GM12873 (cell line): Measurements from ENCODE around the gene MAP2K5.

ENCODE experiments used
- TF ChIP-seq, protein P1 (sequence below): IDR thresholded peaks from 2 replicates; pipeline ENCODE4 v1.5.1; 2012; ENCODE audit warnings: low read depth, mild to moderate bottlenecking, moderate library complexity, low read length, control low read depth; ENCODE audit not compliant: insufficient read depth; ENCODE audit errors: missing control alignments

The MAP2K5 gene

DNA sequence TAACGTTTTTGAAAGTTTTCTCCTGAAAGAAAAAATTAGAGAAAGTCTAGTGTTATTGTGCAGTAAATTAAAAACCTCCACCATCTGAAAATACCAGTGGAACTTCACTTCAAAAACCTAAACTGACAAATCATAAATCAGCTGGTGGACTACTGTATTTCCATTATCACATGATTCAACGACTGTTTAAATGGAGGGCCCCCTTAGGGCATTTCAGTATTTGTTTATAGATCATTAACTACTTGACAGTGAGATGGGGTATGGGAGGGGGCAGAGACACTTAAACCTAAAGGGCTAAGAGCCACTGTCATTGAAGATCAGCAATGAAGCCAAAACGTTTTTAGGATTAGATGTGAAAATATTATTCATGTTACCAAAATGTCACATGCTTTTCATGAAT, 30.4 kb upstream of the MAP2K5 start:
- TF ChIP-seq, protein P1, sequence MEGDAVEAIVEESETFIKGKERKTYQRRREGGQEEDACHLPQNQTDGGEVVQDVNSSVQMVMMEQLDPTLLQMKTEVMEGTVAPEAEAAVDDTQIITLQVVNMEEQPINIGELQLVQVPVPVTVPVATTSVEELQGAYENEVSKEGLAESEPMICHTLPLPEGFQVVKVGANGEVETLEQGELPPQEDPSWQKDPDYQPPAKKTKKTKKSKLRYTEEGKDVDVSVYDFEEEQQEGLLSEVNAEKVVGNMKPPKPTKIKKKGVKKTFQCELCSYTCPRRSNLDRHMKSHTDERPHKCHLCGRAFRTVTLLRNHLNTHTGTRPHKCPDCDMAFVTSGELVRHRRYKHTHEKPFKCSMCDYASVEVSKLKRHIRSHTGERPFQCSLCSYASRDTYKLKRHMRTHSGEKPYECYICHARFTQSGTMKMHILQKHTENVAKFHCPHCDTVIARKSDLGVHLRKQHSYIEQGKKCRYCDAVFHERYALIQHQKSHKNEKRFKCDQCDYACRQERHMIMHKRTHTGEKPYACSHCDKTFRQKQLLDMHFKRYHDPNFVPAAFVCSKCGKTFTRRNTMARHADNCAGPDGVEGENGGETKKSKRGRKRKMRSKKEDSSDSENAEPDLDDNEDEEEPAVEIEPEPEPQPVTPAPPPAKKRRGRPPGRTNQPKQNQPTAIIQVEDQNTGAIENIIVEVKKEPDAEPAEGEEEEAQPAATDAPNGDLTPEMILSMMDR, result no peak

DNA sequence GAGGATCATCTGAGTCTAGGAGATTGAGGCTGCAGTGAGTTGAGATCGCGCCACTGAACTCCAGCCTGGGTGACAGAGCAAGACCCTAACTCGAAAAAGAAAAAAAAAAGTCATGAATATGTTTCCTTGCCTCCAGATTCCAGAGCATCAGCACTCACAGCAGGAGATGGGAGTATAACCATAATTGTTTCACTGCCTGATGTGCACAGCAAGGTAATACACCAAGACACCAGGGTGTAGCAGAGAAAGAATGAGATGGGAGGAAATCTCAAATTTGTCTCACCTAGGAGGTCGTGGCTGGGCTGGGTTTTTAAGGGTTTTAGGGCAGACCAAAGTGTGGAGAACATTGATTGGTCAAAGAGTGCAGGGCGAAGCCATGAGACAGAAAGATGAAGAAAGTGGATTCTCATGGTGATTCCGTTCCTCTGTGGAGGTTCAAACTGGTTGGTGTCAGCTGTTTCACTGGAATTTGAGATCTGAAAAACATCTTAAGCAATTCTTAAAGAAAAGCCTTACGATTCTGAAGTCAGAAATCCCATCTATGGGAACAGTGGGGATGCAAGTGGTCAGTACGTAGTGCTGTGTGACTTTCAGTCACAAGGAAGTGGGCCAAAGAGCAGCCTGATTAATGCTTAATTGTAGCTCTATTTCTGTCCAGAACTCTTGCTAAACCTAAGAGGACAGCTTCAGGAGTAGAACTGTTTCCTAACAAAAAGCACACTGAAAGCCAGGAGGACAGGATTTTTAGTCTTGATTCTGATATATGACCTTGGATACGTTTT, 29.4 kb upstream of the MAP2K5 start:
- TF ChIP-seq, protein P1, result no peak

DNA sequence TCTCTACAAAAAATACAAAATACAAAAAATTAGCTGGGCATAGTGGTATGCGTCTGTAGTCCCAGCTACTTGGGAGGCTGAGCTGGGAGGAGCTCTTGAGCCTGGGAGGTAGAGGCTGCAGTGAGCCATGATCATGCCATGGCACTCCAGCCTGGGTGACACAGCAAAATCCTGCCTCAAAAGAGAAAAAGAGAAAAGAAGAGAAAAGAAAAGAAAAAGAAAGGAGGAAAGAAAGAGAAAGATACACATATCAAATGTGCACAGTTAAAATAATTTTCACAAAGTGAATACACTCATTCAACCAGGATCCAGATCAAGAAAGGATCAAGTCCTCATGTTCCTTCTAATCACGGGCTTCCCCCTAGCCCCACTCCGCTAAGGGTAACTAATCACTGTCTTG, 27.4 kb upstream of the MAP2K5 start:
- TF ChIP-seq, protein P1, result no peak

DNA sequence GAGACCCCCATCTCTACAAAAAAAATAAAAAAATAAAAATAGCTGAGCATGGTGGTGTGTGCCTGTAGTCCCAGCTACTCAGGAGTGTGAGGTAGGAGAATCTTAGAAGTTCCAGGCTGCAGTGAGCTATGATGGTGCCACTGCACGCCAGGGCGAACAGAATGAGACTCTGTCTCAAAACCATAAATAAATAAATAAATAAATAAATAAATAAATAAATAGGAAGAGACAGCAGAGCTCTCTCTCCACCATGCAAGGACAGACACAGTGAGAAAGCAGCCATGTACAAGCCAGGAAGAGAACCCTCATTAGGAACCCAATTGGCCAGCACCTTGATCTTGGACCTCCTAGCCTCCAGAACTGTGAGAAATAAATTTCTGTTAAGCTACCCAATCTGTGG, 26.9 kb upstream of the MAP2K5 start:
- TF ChIP-seq, protein P1, result no peak

DNA sequence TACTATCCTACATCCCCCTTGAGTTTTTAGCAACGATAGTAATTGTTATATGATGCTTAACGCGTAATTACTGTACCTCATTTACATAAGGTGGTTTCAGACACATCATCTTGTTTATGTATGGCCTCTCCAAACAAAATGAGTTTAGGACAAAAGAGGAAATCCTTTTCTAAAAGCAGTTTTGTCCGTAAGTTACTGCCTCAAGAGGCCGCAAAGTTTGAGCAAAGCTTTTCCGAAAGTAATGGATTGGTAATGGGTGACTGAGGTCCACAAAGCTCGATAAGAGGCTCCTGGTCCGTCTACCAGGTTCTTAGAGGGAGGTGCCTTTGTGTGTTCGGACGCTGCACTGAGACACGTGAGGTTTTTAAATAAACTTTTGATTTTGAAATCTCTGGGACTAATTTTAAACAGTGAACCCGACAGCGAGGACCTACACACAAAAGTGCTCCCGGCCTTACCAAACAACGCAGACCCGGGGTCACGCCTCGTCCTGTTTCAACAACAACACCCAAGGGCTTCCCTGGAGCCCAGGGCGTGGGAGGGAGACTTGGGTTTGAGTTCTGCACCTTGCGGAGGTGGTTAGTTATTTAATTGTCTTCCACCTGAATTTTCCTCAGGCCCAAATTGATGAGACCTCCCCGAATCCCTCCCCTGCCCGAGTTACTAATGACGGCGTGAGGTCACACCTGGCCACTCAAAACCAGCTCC, 22.0 kb upstream of the MAP2K5 start:
- TF ChIP-seq, protein P1, result no peak

DNA sequence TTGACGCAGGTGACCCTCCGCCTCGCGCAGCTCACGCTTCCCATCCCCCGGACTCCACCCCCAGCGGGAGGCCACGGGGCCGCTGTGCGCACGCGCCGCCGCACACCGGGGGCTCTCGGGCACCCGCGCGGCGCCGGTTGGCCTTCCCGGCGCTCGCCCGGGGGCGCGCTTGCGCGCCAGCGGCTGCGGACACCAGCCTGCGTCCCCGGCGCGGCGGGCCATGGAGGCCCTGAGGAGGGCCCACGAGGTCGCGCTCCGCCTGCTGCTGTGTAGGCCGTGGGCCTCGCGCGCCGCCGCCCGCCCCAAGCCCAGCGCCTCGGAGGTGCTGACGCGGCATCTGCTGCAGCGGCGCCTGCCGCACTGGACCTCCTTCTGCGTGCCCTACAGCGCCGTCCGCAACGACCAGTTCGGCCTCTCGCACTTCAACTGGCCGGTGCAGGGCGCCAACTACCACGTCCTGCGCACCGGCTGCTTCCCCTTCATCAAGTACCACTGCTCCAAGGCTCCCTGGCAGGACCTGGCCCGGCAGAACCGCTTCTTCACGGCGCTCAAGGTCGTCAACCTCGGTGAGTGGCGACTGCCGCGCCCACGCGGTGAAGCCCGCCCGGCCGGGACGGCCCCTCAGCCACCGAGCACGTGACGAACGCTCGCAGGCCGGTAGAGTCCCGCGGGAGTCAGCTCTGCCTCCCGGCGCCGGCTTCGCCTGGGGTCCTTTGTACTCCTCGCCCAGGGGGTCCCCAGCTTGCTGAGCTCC, 21.3 kb upstream of the MAP2K5 start, which contains the start of gene C15orf61:
TSS of gene C15orf61 (plus strand) at position 103 of the 754 bp plus-strand sequence. CDS start at position 221, 118 bp downstream.
- TF ChIP-seq, protein P1, result peak; percentile 7

DNA sequence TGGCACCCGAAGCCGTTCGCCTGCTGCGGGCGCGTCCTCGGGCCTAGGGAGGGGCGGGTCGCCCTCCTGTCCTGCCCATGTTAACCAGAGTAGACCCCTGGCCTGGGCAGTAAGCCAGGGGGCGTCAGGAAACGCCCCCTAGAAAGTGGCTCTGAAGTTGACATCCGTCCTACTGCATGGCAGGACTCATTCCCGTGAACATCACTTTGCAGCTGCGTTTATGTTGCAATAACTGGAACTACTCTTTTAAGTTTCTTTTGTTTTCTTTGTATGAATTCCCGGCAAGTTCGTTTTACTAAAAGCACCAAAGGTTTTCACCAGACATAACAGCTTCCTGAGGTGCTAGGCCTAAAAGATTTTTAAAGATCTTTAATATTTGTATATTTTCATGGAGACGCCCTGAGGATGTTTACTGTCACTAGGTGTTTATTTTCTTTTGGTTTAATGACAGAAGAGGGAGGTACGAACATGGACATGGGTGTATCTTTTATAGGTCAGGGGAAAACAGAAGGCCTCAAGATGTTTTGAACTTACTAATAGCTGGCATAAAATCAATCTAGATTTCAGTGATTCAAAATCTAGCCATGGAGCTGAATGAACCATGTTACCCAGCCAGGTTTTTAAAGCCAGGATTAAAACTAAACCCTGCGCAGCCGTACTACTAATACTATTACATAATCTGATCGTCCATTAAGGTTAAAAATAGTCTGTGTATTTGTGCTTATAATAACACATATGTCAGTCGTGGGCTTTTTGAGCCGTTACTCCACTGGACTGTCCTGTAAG, 20.5 kb upstream of the MAP2K5 start:
- TF ChIP-seq, protein P1, result no peak
